ENCODE data around the gene IFT27. TPM values are rescaled to one million over a fixed set of nuclear protein-coding genes. Genes with fewer than 3 reads are reported as not detected.
"Not testable (repeated sequence)": the region's sequence is repeated elsewhere in the genome, so short reads cannot be mapped to it uniquely, and the experiment has no call there.

IFT27 gene
- total RNA-seq, 1 experiment from 2014 or later: 0.29 TPM

DNA sequence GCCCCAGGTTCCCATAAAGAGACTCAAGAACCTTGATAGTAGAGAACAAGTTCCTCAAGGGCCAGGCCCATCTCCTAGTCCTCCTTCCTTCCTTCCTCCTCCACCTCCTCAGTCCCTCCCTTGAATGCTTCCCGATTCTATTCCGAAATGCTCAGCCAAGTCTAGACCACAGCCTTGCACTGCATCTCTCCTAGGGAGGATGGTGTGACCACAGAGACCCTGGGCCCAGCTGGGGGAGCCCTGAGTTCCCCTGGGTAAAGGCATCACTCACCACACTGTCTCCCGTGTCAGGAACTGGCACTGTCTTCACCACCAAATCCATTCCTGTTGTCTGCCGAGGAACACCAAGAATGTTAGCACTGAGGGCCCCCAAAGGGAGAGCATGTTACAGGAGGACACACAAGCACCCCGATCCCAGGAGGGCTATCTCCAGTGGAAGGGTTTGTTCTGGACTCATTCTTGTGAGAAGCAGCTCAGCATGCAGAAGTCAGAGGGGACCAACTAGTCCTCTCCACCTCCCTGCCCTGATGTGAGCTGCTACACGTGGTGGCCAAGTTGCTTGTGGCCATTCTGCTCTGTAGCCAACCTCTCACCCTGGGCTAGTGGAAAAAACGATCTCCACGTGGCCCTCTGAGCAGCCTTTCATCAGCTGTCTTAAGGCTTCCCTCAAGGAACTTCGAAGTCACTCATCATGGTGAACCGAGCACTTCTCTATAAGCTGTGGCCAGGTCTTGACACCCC is 8.7 kb downstream of the IFT27 start:
- no peak for DNase-seq (ENCODE audit: low read depth)

DNA sequence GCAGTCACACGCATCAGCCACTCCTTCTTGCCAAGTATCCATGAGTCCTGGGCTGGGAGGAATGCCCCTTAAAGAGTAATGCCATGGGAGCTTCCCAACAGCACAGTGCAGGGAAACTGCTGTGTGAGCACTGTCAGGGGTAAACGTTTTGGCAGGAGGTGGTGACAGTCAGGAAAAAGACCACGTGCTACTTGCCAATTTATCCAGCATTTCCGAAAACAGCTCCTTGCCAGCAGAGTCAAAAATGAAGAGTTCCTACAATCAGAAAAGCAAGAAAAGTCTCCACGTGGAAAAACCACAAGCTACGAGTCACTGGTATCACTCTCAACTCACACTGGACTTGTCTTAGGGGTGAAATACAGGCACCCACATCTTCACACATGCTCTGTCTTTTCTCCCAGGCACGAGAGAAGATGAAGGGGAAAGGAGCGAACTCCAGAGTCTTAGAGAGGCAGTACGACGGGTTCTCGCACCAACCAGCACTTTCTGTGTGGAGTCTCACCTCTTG is 9.9 kb downstream of the IFT27 start:
- no peak for DNase-seq (ENCODE audit: low read depth)

DNA sequence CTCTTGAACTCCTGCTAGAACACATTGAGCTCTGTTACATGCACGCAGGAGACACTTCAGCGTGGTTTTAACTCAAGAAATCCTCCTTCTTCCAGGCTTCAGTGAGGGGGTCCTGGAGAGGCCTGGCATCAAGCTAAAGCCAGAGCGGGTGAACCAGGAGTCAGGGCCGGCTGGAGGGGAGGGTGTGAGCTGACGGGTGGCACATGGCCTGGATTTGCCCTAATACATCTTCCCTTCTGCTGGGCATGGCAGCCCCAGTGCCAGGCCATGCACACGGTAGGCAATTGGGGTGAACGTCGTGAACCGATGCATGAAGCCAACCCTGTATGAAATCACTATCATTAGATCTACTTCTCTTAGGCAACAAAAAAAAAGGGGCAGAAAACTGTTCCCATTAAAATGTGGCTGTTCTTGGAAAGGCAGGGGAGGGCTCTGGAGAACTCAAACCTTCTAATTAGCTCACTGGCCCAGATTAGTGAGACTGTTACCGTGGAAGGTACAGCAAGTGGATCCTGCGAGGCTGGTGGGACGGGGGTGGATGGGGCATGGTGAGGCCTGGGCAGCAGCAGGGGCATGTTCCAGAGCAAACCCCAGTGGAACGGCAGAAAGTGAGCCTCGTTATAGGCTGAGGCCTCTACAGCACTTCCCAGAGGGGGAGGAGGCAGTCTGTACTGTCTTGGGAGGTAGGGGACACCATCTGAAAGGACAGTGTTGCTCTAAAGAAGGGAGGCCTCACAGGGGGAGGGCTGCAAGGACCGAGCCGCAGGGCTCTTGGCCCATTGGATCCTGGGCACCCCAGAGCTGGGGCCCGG is 10.6 kb downstream of the IFT27 start:
- no peak for DNase-seq (ENCODE audit: low read depth)

DNA sequence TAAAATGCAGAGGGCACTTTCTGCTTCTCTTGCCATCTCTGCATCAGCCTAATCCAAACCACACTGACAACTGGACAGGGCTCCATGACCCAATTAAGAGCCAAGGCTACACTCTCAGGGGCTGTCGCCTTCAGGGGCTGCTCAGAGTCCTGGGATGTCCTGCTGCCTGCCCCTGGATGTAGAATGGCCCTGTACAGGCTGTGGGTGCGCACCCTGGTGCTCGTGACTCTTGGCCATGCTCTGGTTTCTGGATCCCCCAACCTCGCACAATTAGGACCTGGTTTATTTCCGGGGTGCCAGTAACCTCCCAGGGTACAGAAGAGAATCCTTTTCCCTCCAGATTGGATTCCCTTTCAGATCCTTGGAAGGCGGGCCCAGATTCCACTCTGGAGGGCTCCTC is 11.3 kb downstream of the IFT27 start:
- no peak for DNase-seq (ENCODE audit: low read depth)

DNA sequence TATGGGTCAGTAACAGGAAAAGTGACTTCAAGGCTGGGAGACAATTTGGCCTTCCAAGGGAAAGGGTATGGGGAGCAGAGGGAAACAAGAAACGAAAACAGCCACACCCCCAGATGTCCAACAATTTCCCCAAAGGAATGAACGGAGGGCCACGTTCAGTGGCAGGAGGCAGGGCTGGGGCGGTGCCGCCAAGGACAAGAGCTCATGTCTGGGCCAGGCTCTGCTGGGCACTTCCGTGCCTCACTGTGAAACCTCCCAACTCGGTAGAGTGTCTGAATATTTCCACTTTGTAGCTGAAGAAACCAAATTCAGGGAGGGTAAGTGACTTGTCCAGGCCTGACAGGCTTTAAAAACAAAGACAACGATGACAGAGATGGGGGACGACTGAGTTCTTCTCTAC is 11.9 kb downstream of the IFT27 start:
- DNase-seq (ENCODE audit: low read depth): no peak

DNA sequence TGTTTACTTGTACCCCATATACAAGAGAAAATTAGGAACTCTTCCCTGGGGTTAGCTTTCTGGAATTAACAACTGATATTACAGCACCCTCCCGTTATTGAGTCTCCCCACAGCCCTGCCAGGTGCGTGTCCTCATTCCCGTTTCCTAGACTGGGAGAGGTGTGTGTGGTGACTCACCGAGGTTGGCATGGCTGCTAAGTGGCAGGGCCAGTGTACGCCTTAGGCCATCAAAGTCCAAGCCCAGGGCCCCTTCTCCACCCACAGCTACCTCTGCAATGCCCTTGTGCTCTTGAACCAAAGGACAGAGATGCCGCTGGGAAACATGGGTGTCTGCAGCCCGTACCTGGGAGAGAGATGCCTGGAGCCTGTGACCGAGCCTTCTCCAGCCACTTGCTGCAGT is 12.3 kb downstream of the IFT27 start:
- DNase-seq (ENCODE audit: low read depth): no peak

DNA sequence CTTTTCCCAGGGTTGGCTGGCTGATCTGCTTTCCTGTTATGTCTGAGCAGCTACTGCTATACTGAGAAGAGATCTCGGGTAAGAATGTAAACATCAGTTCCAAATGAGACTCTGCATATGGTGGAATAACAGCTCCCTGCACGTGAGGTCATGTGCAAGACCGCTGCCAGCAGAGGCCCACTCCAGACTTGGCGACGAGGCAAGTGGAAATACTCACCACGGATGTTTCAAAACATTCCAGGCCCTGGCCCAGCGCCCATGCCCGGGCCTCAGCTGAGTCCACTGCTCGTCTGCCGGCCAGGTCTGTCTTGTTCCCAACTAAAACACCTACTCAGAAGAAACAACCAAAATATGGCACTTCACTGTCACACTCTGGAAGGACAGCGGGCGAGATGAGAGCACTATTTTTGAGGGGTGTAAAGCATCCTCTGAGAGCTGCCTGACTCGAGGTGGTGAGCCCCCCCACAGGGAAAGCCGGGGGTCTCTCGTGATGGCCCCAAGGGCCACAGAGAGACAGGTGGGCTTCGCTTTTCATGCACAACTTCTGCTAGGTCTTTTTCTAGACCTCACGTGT is 13.1 kb downstream of the IFT27 start:
- DNase-seq (ENCODE audit: low read depth): no peak

DNA sequence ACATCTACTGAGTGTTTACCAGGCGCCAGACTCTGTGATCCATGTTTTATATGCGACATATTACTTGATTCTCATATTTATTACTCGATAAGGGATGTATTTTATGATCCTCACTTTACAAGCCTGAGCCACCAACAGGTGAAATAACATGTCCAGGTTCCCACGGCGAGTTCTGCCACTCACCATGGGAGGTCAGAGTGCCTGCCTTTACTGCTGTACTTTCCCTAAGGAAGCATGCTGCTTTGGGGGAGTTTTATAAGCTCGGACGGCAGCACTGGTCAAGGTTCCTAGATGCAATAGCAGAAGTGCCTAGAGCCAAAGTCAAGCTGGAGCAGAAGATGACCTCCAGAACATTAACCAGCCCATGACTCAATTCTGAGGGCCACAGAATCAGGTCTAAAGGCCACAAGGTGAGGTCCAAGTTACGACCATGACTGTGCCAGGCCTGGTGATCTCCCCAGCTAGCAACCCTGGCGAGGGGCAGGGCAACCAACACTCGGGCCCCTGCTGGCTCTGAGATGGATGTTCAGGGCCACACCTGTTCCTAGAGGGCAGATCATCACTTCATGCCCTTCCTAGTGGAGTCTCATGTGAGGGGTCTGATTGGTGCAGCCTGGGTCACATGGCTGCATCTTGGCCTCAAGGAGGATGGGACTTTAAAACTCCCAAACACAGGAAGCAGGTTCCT is 14.2 kb downstream of the IFT27 start:
- DNase-seq (ENCODE audit: low read depth): no peak

DNA sequence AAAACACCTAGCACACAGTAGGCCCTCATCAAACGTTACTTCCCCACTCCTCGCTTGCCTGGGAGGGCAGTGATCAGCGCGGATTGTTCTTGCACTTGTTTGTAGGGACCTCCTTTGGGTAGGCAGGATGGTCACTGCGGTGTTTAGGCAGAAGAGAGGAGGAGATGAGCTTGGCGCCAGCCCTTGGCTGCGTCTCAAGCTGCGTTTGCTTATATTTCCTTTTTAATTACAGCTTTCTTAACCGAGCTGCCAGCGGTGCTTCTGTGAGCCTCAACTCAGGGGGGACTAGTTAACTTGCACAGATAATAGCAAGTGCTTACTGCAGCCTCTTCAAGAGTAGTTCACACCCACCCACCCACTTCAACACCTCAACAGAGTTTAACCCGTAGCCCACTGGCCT is 15.1 kb downstream of the IFT27 start:
- DNase-seq (ENCODE audit: low read depth): no peak

DNA sequence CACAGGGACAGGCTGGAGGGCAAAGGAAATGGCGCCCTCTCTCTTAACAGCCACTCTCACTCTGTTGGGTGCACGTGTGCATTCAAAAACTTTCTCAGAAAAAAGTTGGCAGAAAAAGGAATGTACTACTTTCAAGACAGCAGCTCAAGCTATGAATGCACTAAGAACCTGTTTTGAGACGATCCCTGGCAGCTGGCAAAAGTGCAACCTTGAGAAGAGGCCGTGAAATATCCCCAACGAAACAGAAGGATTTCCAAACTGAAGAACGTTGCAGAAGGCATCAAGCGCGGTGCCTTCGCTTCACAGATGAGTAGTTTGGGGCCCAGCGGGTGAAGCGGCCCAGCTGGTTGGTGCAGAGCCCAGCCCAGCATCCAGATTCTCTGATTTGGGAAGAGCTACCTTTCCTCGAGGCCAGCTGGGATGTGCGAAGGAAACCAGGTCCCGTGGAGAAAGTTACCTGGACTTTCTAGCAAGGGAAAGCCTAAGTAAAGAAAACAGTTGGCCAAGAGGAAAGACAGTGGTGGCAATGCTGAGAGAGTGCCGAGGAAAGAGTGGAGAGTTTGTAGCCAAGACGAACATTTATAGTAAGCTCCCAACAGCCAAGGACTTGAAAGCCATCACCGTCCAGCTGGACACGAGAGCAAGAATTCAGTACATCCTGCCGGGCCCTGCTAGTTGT is 16.3 kb downstream of the IFT27 start:
- DNase-seq (ENCODE audit: low read depth): no peak

DNA sequence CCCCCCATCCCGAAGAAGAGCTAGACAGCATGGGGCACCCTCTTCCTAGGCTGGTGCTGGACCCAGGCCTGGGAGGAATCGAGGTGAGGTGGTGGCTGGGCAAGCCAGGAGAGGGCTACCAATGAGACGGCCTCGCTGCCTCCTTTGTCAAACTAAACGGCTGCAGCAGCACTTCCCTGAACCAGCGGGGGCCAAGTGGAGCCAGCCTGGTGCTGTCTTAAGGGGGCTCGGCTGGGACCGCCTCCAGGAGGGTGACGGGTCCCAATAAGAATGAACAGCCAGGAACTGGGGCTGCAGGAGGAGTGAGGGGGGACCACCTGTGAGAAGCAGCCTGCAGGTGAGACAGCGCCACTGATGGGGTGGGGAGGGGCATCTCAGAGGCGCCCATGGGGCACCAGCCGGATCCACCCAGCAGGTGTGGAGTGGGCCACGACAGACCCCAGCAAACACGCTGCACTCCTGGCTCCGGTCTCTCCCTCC is 17.1 kb downstream of the IFT27 start:
- no peak for DNase-seq (ENCODE audit: low read depth)

DNA sequence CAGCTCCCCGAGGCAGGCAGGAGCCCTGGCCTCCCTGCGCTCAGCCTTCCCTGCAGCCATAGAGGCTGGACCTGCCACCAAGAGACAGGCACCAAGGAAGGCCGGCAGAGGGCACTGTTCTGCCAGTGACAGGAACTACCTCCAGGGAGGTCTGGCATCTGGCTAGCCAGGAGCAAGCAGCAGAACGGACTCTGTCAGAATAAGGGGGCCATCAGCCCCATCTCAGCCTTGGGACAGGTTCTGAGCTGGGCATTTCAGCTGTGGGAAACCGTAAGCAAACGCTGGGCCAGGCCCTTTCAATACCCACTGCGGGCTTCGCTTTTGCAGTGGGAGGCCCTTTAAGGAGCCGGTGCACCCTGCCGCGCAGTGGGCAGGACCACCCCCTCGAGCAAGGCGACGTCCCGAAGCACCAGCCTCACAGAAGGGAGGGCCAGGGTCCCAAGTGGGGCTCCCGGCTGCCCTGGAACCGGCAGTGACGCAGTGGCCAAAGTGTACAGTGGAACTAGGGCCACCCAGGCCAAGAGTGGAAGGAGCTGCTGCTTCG is 18.2 kb downstream of the IFT27 start:
- DNase-seq (ENCODE audit: low read depth): peak; percentile 47

DNA sequence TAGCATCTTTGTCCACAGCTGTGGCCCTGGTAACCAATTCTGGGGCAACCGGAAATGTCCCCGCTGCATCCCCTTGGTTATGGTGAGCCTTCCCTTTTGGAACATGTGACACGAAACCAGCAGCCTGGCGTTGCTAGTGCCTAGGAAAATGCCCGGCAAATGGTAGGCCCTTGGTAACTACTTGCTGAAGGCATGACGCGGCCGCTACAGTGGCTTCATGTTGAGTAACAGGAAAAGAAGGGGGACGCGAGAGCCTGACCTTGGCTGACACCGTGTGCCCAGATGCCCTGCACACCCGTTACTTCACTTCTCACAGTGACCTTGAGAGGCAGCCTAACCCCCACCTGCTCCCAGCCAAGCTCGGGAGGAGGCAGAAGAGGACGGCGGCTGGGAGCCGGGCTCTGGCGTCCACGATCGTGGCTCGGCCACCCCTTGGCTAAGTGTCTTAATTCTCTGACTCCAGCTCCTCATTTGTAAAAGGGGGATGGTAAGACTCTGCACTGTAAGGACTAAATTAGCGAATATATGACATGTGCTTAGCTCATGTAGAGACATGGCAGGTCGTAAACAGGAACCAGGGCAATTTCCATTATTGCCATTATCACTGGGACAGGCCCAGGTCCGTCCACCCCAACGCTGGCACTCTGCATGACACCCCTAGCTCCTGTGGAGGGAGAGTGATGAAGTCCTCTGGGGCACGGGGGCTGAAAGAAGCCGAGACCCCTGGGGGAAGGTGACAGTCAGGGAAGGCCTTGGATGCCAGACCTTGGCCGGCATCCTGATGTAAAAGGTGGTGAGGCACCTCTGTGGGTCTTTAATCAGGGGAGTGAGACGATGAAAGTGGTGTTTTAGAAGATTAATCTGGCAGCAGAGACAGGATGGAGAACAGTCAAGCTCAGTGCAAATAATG is 18.9 kb downstream of the IFT27 start:
- no peak for DNase-seq (ENCODE audit: low read depth)

DNA sequence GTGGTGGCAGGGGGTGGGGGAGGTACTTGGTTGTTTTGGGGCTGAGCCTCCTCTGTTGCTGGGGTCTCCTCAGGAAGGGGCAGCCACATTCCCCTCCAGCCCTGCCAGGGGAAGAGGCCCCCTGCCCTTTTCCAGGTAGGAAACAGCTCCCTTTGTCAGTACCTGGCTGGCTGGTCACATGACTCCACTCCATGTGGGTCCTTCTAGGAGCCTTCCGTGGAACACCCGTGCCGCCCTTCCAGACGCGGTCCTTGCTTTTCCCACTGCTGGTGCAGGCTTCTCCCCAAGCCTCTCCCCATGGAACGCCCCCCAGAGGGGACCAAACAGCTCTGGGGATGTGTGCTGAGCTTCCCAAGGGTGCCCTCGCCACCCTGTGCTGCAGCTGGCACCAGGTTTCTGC is 19.9 kb downstream of the IFT27 start:
- no peak for DNase-seq (ENCODE audit: low read depth)

DNA sequence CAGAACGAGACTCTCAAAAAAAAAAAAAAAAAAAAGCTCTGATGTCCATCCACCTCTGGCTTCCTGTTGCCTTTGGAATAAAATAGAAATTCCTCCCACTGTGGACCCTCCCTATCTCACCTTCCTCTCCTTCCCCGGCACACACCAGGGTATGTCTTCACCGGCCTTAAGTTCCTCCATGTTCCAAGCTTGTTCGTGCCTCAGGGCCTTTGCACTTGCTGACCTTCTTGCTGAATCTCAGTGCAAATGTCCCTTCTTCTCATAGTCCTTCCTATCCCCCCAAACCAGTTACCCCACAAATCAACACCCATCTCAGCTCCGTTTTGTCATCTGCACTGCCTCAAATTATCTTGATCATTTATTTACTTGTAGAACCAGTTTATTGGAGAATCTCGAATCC is 20.6 kb downstream of the IFT27 start:
- no peak for DNase-seq (ENCODE audit: low read depth)

DNA sequence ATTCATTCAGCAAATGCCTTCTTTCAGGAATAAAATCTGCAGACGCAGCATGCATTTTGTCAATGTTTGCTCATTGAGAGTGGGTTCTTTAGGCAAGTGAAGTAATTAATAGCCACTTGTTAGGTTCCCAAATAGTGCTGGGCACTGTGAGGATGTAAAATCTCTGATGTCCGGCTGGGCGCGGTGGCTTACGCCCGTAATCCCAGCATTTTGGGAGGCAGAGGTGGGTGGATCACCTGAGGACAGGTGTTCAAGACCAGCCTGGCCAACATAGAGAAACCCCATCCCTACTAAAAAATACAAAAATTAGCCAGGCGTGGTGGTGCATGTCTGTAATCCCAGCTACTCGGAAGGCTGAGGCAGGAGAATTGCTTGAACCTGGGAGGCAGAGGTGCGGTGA is 21.0 kb downstream of the IFT27 start:
- DNase-seq (ENCODE audit: low read depth): not testable (repeated sequence)

DNA sequence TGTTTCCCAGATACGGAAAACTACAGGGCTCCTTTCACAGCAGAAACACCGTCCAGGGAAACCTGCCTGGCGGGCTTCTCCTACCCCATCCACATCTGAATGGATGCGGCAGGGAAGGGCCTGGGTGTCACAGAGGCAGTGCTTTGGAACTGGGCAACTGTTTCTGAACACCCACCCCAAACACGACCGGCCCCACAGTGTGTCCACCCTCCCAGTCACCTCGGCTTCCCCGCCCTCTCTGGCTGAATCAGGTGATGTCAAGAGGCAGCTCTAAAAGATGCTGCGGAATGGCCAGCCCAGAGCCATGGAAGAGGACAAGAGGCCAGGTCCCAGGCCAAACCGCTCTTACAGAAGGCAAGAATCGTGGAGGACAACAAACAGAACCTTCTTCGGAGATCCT is 22.0 kb downstream of the IFT27 start:
- DNase-seq (ENCODE audit: low read depth): no peak

DNA sequence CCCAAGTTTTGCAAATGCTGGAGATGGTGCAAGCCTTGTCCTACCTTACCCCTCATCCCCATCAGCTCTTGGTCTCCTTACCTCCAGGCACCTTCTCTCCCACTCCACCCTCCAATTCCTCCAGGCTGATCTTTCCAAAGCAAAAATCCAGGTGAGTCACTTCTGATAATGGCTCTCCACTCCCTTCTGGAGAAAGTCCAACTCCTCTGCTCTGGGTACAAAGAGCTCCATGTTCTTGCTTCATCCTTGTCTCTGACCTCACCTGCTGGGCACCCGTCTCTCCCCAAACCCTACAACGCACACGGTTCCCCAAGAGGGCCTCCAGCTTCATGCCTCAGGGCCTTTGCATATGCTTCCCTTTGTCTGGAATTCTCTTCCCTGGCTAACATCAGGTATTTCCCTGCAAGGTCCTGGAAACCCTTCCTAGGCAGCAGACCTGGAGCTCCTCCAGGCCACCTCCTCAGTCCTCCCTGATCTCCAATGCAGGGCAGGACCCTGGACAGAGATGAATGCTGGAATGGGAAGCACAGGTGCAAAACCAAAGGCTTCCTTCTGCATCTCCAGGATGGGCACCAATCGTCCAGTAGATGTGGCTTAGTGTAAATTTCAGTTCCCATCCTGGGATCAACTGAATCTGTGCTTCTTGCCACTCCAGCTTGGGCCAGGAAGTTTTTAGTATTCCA is 22.7 kb downstream of the IFT27 start:
- DNase-seq (ENCODE audit: low read depth): no peak

DNA sequence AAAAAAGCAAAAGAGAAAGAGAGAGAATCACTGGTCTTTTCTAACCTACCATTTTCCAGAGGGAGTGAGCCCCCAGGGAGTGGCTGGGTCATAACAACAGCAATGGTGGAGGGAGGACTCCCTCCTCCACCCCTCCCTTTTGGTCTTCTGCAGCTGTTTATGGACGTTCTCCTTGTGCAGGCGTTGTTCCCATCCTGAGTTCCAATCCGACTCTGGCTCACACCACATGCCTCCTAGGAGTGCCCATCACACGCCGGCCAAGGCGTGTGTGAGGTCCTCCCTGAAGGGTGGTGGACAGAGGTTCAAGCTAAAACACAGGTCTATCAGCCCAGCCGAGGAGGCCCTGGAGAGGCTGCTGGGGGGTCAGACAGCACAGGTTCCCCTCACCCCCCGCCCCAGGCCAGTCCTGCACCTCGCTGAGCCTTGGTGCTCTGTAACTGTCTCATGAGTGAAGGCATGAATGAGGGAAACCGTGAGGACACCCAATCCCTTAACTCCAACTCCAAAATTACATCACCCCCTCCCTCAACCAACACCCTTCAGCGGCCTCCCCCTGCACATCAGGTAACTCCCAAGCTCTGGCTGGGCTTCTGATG is 29.4 kb downstream of the IFT27 start:
- no peak for DNase-seq (ENCODE audit: low read depth)

All from HT1080 (cell line).